Ovary (tissue), 3 donors: ENCODE results near the gene GRIK1.

ENCODE experiments used
- CTCF ChIP-seq, 3 donors: fragments of 450-650 bp in 2 of 3; fragments of 200-600 bp in 1 of 3; IDR thresholded peaks; one replicate each; pipeline versions ENCODE4 v1.5.1 to v1.8.0; 2016 to 2022; ENCODE audit warnings: antibody characterized with exemption in 3 of 3, mild to moderate bottlenecking in 1 of 3
- EP300 ChIP-seq: sonication (generic); formaldehyde crosslinking; IDR thresholded peaks from one replicate; pipeline ENCODE4 v1.6.1; 2017; ENCODE audit warnings: antibody characterized with exemption
- POLR2A ChIP-seq: fragments of 450-650 bp; IDR thresholded peaks from one replicate; pipeline ENCODE4 v1.6.1; 2017; ENCODE audit warnings: antibody characterized with exemption, mild to moderate bottlenecking, moderate library complexity
- donor health status: DM: no; HTN: no; CAD: no.

GRCh38 chr21:29671728-29672127 is 268.1 kb downstream of the GRIK1 start:
- TF ChIP-seq CTCF (IDR thresholded peaks at IDR 0.05): no peak
- no peak for TF ChIP-seq POLR2A
- no peak for TF ChIP-seq EP300
